ENCODE measurements around the gene KCNJ13.

Gene KCNJ13

GRCh38 chr2:232810444-232810843 lies 34.1 kb upstream of the KCNJ13 start:
- Histone ChIP-seq H2AFZ (ENCODE audit: low read depth, low read length) (no peak overlapping the region), H4K20me1 (ENCODE audit: insufficient read depth, low read length) (no peaks in the 10 kb centered on the region), H3K9me3 (ENCODE audit: insufficient read depth, low read length) (no peaks in the 10 kb centered on the region), H3K4me2 (ENCODE audit: low read length) (no peak overlapping the region), H3K79me2 (ENCODE audit: low read length) (no peaks in the 10 kb centered on the region), H3K4me3 (ENCODE audit: low read length) (no peak overlapping the region), H3K9ac (ENCODE audit: low read length) (no peak overlapping the region), H3K27me3 (ENCODE audit: low read depth, low read length) (no peaks in the 10 kb centered on the region), H3K27ac (ENCODE audit: low read length) (no peak overlapping the region), H3K36me3 (replicated peaks; ENCODE audit: low read depth, low read length) (peaks cover 8% of the 10 kb centered on the region), H3K4me1 (ENCODE audit: low read length) (no peaks in the 10 kb centered on the region)
- TF ChIP-seq CTCF (IDR thresholded peaks at IDR 0.05; ENCODE audit: low read depth, low read length) (no peak), EZH2phosphoT487 (IDR thresholded peaks at IDR 0.05; ENCODE audit: low read depth) (no peak)

- Histone ChIP-seq H3K27ac (ENCODE audit: low read length) (no peak overlapping the region), H3K4me2 (ENCODE audit: low read length) (no peak overlapping the region), H3K9ac (ENCODE audit: low read length) (no peak overlapping the region), H3K27me3 (ENCODE audit: low read depth, low read length) (no peaks in the 10 kb centered on the region), H3K9me3 (ENCODE audit: insufficient read depth, low read length) (no peaks in the 10 kb centered on the region), H3K4me1 (ENCODE audit: low read length) (no peaks in the 10 kb centered on the region), H3K79me2 (ENCODE audit: low read length) (no peaks in the 10 kb centered on the region), H3K4me3 (ENCODE audit: low read length) (no peak overlapping the region), H4K20me1 (ENCODE audit: insufficient read depth, low read length) (no peaks in the 10 kb centered on the region), H3K36me3 (replicated peaks; ENCODE audit: low read depth, low read length) (peaks cover 8% of the 10 kb centered on the region), H2AFZ (ENCODE audit: low read depth, low read length) (no peak overlapping the region)
- no peak for TF ChIP-seq EZH2phosphoT487 (IDR thresholded peaks at IDR 0.05; ENCODE audit: low read depth)
- peak; percentile 23; the same call in 1 of the 2 replicates for TF ChIP-seq CTCF (IDR thresholded peaks at IDR 0.05; ENCODE audit: low read depth, low read length)
Measured at GRCh38 chr2:232809349-232810124, 33.2 kb upstream of the KCNJ13 start.

GRCh38 chr2:232802091-232802490 lies 25.7 kb upstream of the KCNJ13 start:
- H3K4me3 ChIP-seq (ENCODE audit: low read length): no peak overlapping the region
- H3K9ac ChIP-seq (ENCODE audit: low read length): no peak overlapping the region
- H4K20me1 ChIP-seq (ENCODE audit: insufficient read depth, low read length): no peaks in the 10 kb centered on the region
- peaks cover 4% of the 10 kb centered on the region for H3K36me3 ChIP-seq (replicated peaks; ENCODE audit: low read depth, low read length)
- H3K27ac ChIP-seq (ENCODE audit: low read length): no peak overlapping the region
- no peaks in the 10 kb centered on the region for H3K27me3 ChIP-seq (ENCODE audit: low read depth, low read length)
- H3K79me2 ChIP-seq (ENCODE audit: low read length): no peaks in the 10 kb centered on the region
- TF ChIP-seq EZH2phosphoT487 (IDR thresholded peaks at IDR 0.05; ENCODE audit: low read depth) (no peak), CTCF (IDR thresholded peaks at IDR 0.05; ENCODE audit: low read depth, low read length) (no peak)
- no peaks in the 10 kb centered on the region for H3K9me3 ChIP-seq (ENCODE audit: insufficient read depth, low read length)
- H3K4me2 ChIP-seq (ENCODE audit: low read length): no peak overlapping the region
- H2AFZ ChIP-seq (ENCODE audit: low read depth, low read length): no peak overlapping the region
- no peaks in the 10 kb centered on the region for H3K4me1 ChIP-seq (ENCODE audit: low read length)

- no peak overlapping the region for H3K9ac ChIP-seq (ENCODE audit: low read length)
- no peaks in the 10 kb centered on the region for H3K9me3 ChIP-seq (ENCODE audit: insufficient read depth, low read length)
- H4K20me1 ChIP-seq (ENCODE audit: insufficient read depth, low read length): no peaks in the 10 kb centered on the region
- H3K4me2 ChIP-seq (ENCODE audit: low read length): no peak overlapping the region
- H3K4me1 ChIP-seq (ENCODE audit: low read length): no peaks in the 10 kb centered on the region
- no peaks in the 10 kb centered on the region for H3K27me3 ChIP-seq (ENCODE audit: low read depth, low read length)
- no peak overlapping the region for H3K27ac ChIP-seq (ENCODE audit: low read length)
- H3K4me3 ChIP-seq (ENCODE audit: low read length): no peak overlapping the region
- no peak overlapping the region for H2AFZ ChIP-seq (ENCODE audit: low read depth, low read length)
- no peak for TF ChIP-seq CTCF (IDR thresholded peaks at IDR 0.05; ENCODE audit: low read depth, low read length)
- no peak for TF ChIP-seq EZH2phosphoT487 (IDR thresholded peaks at IDR 0.05; ENCODE audit: low read depth)
- no peaks in the 10 kb centered on the region for H3K79me2 ChIP-seq (ENCODE audit: low read length)
- H3K36me3 ChIP-seq (replicated peaks; ENCODE audit: low read depth, low read length): peaks cover 15% of the 10 kb centered on the region
Measured at GRCh38 chr2:232800166-232800565, 23.8 kb upstream of the KCNJ13 start.
